Suprapubic skin (tissue), 4 donors: ENCODE data around the gene C3orf20.

Source experiments
- EP300 ChIP-seq: sonication (generic); formaldehyde crosslinking; IDR thresholded peaks from one replicate; pipeline ENCODE4 v1.6.1; 2017; ENCODE audit warnings: antibody characterized with exemption
- POLR2A ChIP-seq, 2 donors: fragments of 450-650 bp; IDR thresholded peaks; one replicate each; pipeline ENCODE4 v1.6.1; 2017; ENCODE audit warnings: antibody characterized with exemption in 2 of 2, mild to moderate bottlenecking in 2 of 2, moderate library complexity in 2 of 2
- POLR2AphosphoS5 ChIP-seq, 3 donors: sonication (generic); formaldehyde crosslinking; IDR thresholded peaks; one replicate each; pipeline ENCODE4 v1.6.1; 2017; ENCODE audit warnings: antibody characterized with exemption in 3 of 3
- TF ChIP-seq, protein P1 (sequence below), 2 donors: fragments of 200-600 bp in 1 of 2; fragments of 450-650 bp in 1 of 2; sonication (generic) in 1 of 2; IDR thresholded peaks; one replicate each; pipeline ENCODE4 v1.5.1; 2016 to 2019; ENCODE audit warnings: antibody characterized with exemption in 2 of 2, mild to moderate bottlenecking in 1 of 2, moderate library complexity in 1 of 2

GRCh38 chr3:14625443-14625842 is 49.5 kb upstream of the C3orf20 start:
- TF ChIP-seq, protein P1, sequence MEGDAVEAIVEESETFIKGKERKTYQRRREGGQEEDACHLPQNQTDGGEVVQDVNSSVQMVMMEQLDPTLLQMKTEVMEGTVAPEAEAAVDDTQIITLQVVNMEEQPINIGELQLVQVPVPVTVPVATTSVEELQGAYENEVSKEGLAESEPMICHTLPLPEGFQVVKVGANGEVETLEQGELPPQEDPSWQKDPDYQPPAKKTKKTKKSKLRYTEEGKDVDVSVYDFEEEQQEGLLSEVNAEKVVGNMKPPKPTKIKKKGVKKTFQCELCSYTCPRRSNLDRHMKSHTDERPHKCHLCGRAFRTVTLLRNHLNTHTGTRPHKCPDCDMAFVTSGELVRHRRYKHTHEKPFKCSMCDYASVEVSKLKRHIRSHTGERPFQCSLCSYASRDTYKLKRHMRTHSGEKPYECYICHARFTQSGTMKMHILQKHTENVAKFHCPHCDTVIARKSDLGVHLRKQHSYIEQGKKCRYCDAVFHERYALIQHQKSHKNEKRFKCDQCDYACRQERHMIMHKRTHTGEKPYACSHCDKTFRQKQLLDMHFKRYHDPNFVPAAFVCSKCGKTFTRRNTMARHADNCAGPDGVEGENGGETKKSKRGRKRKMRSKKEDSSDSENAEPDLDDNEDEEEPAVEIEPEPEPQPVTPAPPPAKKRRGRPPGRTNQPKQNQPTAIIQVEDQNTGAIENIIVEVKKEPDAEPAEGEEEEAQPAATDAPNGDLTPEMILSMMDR (IDR thresholded peaks at IDR 0.05) = no peak
- TF ChIP-seq POLR2A (IDR thresholded peaks at IDR 0.05) = no peak
- TF ChIP-seq POLR2AphosphoS5 (IDR thresholded peaks at IDR 0.05) = no peak
- TF ChIP-seq EP300 = no peak
